OCI-LY1 (cell line): Measurements from ENCODE around the gene CDH4.

ENCODE experiments used
- H2AFZ ChIP-seq: fragments of 200-600 bp; sonication (generic), shearing (Covaris generic); 2 replicates; pipeline ENCODE4 v1.6.0; 2014; ENCODE audit warnings: antibody characterized with exemption, mild to moderate bottlenecking, low read length
- H3F3A ChIP-seq: fragments of 200-600 bp; sonication (generic), shearing (Covaris generic); 2 replicates; pipeline ENCODE4 v1.6.0; 2014; ENCODE audit warnings: mild to moderate bottlenecking, antibody characterized with exemption, low read length, moderate library complexity; ENCODE audit not compliant: insufficient read depth
- H3K27ac ChIP-seq: fragments of 200-600 bp; sonication (generic); 2 replicates; pipeline ENCODE4 v1.5.1; 2014; ENCODE audit warnings: low read length, mixed run types, mild to moderate bottlenecking, low read depth; ENCODE audit not compliant: poor library complexity, severe bottlenecking
- H3K27me3 ChIP-seq: fragments of 200-600 bp; sonication (generic); 2 replicates; pipeline ENCODE4 v1.6.0; 2014; ENCODE audit warnings: antibody characterized with exemption, mild to moderate bottlenecking, low read length, moderate library complexity; ENCODE audit not compliant: insufficient read depth
- H3K36me3 ChIP-seq: fragments of 200-600 bp; sonication (generic); 2 replicates; pipeline ENCODE4 v1.6.1; 2014; ENCODE audit warnings: mild to moderate bottlenecking, antibody characterized with exemption, low read length, moderate library complexity, mixed read lengths; ENCODE audit not compliant: insufficient read depth
- H3K4me1 ChIP-seq: fragments of 200-600 bp; sonication (generic); 2 replicates; pipeline ENCODE4 v1.5.1; 2014; ENCODE audit warnings: mild to moderate bottlenecking, low read length, moderate library complexity; ENCODE audit not compliant: insufficient read depth, severe bottlenecking
- H3K4me2 ChIP-seq: fragments of 200-600 bp; sonication (generic), shearing (Covaris generic); 2 replicates; pipeline ENCODE4 v1.6.1; 2014; ENCODE audit warnings: low read length
- H3K4me3 ChIP-seq: fragments of 200-600 bp; sonication (generic); 2 replicates; pipeline ENCODE4 v1.5.1; 2014; ENCODE audit warnings: low read length, low read depth, mild to moderate bottlenecking, mixed read lengths; ENCODE audit not compliant: poor library complexity, severe bottlenecking
- H3K79me2 ChIP-seq: fragments of 200-600 bp; shearing (Covaris generic); 2 replicates; pipeline ENCODE4 v1.6.1; 2016; ENCODE audit warnings: mixed run types, low read length, mixed read lengths; ENCODE audit not compliant: insufficient read depth
- H3K9ac ChIP-seq: fragments of 200-600 bp; sonication (generic), shearing (Covaris generic); 2 replicates; pipeline ENCODE4 v1.6.1; 2014; ENCODE audit warnings: mild to moderate bottlenecking, low read length, mixed read lengths
- H3K9me2 ChIP-seq: fragments of 200-600 bp; sonication (generic), shearing (Covaris generic); 2 replicates; pipeline ENCODE4 v1.6.1; 2014; ENCODE audit warnings: low read depth, mild to moderate bottlenecking, low read length, mixed read lengths
- H3K9me3 ChIP-seq: fragments of 200-600 bp; shearing (Covaris generic); 2 replicates; pipeline ENCODE4 v1.6.1; 2014; ENCODE audit warnings: low read length, mixed read lengths
- H4K20me1 ChIP-seq: fragments of 200-600 bp; sonication (generic), shearing (Covaris generic); 2 replicates; pipeline ENCODE4 v1.6.0; 2016; ENCODE audit warnings: mild to moderate bottlenecking, low read length; ENCODE audit not compliant: insufficient read depth
- EZH2 ChIP-seq: fragments of 200-600 bp; sonication (generic), shearing (Covaris generic); IDR thresholded peaks from 2 replicates; pipeline ENCODE4 v1.8.0; 2017; ENCODE audit warnings: borderline replicate concordance, mixed run types, mild to moderate bottlenecking, antibody characterized with exemption, low read length, moderate library complexity, mixed read lengths
- TF ChIP-seq, protein P1 (sequence below): fragments of 200-600 bp; sonication (generic), shearing (Covaris generic); IDR thresholded peaks from 2 replicates; pipeline ENCODE4 v1.5.1; 2017; ENCODE audit warnings: mild to moderate bottlenecking, antibody characterized with exemption, low read length, moderate library complexity, mixed read lengths

Gene CDH4

GRCh38 chr20:61757678-61758563 lies 505.9 kb downstream of the CDH4 start:
- H3K9me2 ChIP-seq: no peaks in the 10 kb centered on the region
- no peak overlapping the region for H3K4me2 ChIP-seq
- H3K79me2 ChIP-seq: no peaks in the 10 kb centered on the region
- no peaks in the 10 kb centered on the region for H3K36me3 ChIP-seq
- no peaks in the 10 kb centered on the region for H3K27me3 ChIP-seq
- no peaks in the 10 kb centered on the region for H3F3A ChIP-seq
- no peaks in the 10 kb centered on the region for H3K9me3 ChIP-seq
- no peaks in the 10 kb centered on the region for H4K20me1 ChIP-seq
- no peak overlapping the region for H2AFZ ChIP-seq
- no peak overlapping the region for H3K4me3 ChIP-seq
- no peaks in the 10 kb centered on the region for H3K4me1 ChIP-seq
- TF ChIP-seq EZH2: no peak
- TF ChIP-seq, protein P1, sequence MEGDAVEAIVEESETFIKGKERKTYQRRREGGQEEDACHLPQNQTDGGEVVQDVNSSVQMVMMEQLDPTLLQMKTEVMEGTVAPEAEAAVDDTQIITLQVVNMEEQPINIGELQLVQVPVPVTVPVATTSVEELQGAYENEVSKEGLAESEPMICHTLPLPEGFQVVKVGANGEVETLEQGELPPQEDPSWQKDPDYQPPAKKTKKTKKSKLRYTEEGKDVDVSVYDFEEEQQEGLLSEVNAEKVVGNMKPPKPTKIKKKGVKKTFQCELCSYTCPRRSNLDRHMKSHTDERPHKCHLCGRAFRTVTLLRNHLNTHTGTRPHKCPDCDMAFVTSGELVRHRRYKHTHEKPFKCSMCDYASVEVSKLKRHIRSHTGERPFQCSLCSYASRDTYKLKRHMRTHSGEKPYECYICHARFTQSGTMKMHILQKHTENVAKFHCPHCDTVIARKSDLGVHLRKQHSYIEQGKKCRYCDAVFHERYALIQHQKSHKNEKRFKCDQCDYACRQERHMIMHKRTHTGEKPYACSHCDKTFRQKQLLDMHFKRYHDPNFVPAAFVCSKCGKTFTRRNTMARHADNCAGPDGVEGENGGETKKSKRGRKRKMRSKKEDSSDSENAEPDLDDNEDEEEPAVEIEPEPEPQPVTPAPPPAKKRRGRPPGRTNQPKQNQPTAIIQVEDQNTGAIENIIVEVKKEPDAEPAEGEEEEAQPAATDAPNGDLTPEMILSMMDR: no peak
- H3K27ac ChIP-seq: no peak overlapping the region
- no peak overlapping the region for H3K9ac ChIP-seq

DNA sequence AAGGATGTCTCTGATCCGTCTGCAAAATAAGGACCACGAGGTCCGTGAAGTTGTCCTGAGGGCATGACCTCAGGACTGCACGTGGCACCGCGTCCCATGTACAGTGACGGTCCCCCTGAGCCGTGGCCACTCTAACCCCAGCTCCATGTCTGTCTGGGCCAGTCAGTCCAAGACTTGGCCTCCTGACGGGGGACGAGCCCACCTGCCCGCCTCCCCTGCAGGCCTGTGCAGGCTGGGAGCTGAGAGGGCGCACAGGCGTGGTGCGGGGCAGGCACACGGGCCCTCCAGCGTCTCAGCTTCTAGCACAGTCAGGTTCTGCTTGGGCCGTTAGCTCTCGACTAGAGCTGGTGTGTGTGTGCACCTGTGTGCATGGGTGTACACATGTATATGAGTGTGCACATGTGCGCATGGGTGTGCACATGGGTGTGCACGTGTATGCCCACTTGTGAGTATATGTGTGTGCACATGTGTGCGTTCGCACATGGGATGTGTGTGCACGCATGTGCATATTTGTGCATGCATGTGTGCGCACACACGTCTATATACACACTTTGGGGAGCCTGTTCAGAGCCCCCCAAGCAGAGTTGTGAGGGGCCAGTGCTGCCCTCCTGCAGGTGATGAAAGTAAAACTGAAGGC lies 506.6 kb downstream of the CDH4 start:
- Histone ChIP-seq H3K9me2 (no peaks in the 10 kb centered on the region), H3F3A (no peaks in the 10 kb centered on the region), H2AFZ (no peak overlapping the region), H3K27me3 (no peaks in the 10 kb centered on the region), H3K9ac (no peak overlapping the region), H3K79me2 (no peaks in the 10 kb centered on the region), H3K36me3 (no peaks in the 10 kb centered on the region), H3K27ac (no peak overlapping the region), H3K4me1 (no peaks in the 10 kb centered on the region), H4K20me1 (no peaks in the 10 kb centered on the region), H3K4me3 (no peak overlapping the region), H3K4me2 (no peak overlapping the region), H3K9me3 (no peaks in the 10 kb centered on the region)
- TF ChIP-seq, protein P1: no peak
- TF ChIP-seq EZH2: no peak

- H3K36me3 ChIP-seq: no peaks in the 10 kb centered on the region
- no peak overlapping the region for H3K9ac ChIP-seq
- no peak overlapping the region for H3K4me3 ChIP-seq
- no peaks in the 10 kb centered on the region for H3F3A ChIP-seq
- H3K27me3 ChIP-seq: no peaks in the 10 kb centered on the region
- H3K9me2 ChIP-seq: no peaks in the 10 kb centered on the region
- no peaks in the 10 kb centered on the region for H4K20me1 ChIP-seq
- TF ChIP-seq, protein P1: no peak
- TF ChIP-seq EZH2: no peak
- no peak overlapping the region for H2AFZ ChIP-seq
- H3K27ac ChIP-seq: no peak overlapping the region
- no peaks in the 10 kb centered on the region for H3K79me2 ChIP-seq
- no peaks in the 10 kb centered on the region for H3K4me1 ChIP-seq
- no peaks in the 10 kb centered on the region for H3K9me3 ChIP-seq
- H3K4me2 ChIP-seq: no peak overlapping the region
These were observed 507.4 kb downstream of the CDH4 start for GRCh38 chr20:61759286-61760065.
